H1 (cell line): ENCODE results near the gene SLITRK3.

Experiments used
- ATF3 ChIP-seq: IDR thresholded peaks from 2 replicates; pipeline ENCODE4 v1.6.1; 2011; ENCODE audit warnings: low read depth, mild to moderate bottlenecking, low read length; ENCODE audit not compliant: insufficient read depth
- EP300 ChIP-seq, 2 experiments: IDR thresholded peaks; 1 replicate in 1 of 2; 2 replicates in 1 of 2; pipeline ENCODE4 v1.6.1; 2011 to 2012; ENCODE audit warnings: low read depth in 2 of 2, low read length in 2 of 2, mild to moderate bottlenecking in 2 of 2, borderline replicate concordance in 1 of 2, inconsistent platforms in 1 of 2, moderate library complexity in 1 of 2
- EZH2 ChIP-seq: fragments of 200-600 bp; sonication (generic); IDR thresholded peaks from 2 replicates; pipeline ENCODE4 v1.7.1; 2012; ENCODE audit warnings: low read depth, mild to moderate bottlenecking, moderate library complexity, low read length, inconsistent platforms; ENCODE audit not compliant: severe bottlenecking
- GABPA ChIP-seq: IDR thresholded peaks from 2 replicates; pipeline ENCODE4 v1.6.1; 2011; ENCODE audit warnings: mild to moderate bottlenecking, low read length, moderate library complexity, borderline replicate concordance; ENCODE audit not compliant: insufficient read depth
- HDAC6 ChIP-seq: IDR thresholded peaks from one replicate; pipeline ENCODE4 v1.7.1; 2012; ENCODE audit warnings: low read depth, mild to moderate bottlenecking, inconsistent platforms, low read length, moderate library complexity
- JUN ChIP-seq: IDR thresholded peaks from 2 replicates; pipeline ENCODE4 v1.6.1; 2011; ENCODE audit warnings: low read depth, mild to moderate bottlenecking, improper control_type of control experiment, low read length
- RAD21 ChIP-seq, 2 experiments: IDR thresholded peaks in 1 of 2; conservative IDR thresholded peaks in 1 of 2; 2 replicates each; pipeline ENCODE4 v1.6.1; 2011; ENCODE audit warnings: low read depth in 2 of 2, low read length in 2 of 2, improper control_type of control experiment in 1 of 2, inconsistent platforms in 1 of 2, mild to moderate bottlenecking in 1 of 2, moderate library complexity in 1 of 2
- TAF1 ChIP-seq: IDR thresholded peaks from 2 replicates; pipeline ENCODE4 v1.6.1; 2011; ENCODE audit warnings: mild to moderate bottlenecking, low read depth, low read length
- TF ChIP-seq, protein P1 (sequence below), 3 experiments: IDR thresholded peaks; 1 replicate in 2 of 3; 2 replicates in 1 of 3; pipeline versions ENCODE4 v1.5.1 to v1.6.1; 2011; ENCODE audit warnings: low read length in 3 of 3, mild to moderate bottlenecking in 3 of 3, inconsistent platforms in 2 of 3, low read depth in 1 of 3, moderate library complexity in 1 of 3; ENCODE audit not compliant: insufficient read depth in 1 of 3; ENCODE audit errors: control extremely low read depth in 1 of 3

GRCh38 chr3:165195640-165196576, at the start of gene SLITRK3:
- TF ChIP-seq JUN (no peak), TAF1 (no peak; the same call in 1 of the 2 replicates), ATF3 (no peak), HDAC6 (no peak), EZH2 (peak; percentile 41), EP300 (IDR thresholded peaks at IDR 0.05; ENCODE audit: borderline replicate concordance in 1 of 2, low read depth in 2 of 2, low read length in 2 of 2) (no peak), GABPA (no peak), RAD21 (IDR thresholded peaks at IDR 0.05 in 1 of 2, conservative IDR thresholded peaks at IDR 0.05 in 1 of 2; ENCODE audit: low read depth in 2 of 2, low read length in 2 of 2) (no peak)
- TF ChIP-seq, protein P1, sequence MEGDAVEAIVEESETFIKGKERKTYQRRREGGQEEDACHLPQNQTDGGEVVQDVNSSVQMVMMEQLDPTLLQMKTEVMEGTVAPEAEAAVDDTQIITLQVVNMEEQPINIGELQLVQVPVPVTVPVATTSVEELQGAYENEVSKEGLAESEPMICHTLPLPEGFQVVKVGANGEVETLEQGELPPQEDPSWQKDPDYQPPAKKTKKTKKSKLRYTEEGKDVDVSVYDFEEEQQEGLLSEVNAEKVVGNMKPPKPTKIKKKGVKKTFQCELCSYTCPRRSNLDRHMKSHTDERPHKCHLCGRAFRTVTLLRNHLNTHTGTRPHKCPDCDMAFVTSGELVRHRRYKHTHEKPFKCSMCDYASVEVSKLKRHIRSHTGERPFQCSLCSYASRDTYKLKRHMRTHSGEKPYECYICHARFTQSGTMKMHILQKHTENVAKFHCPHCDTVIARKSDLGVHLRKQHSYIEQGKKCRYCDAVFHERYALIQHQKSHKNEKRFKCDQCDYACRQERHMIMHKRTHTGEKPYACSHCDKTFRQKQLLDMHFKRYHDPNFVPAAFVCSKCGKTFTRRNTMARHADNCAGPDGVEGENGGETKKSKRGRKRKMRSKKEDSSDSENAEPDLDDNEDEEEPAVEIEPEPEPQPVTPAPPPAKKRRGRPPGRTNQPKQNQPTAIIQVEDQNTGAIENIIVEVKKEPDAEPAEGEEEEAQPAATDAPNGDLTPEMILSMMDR (IDR thresholded peaks at IDR 0.05; ENCODE audit: control extremely low read depth in 1 of 3, insufficient read depth in 1 of 3, low read depth in 1 of 3, low read length in 3 of 3): no peak
